GM18511 (cell line): Measurements from ENCODE around the gene SH3GL1.

ENCODE experiments used
- ATAC-seq: cut with Tn5 transposase; IDR thresholded peaks from one replicate; pipeline ENCODE4 v1.9.1; 2021; ENCODE audit warnings: mild to moderate bottlenecking, moderate library complexity; ENCODE audit not compliant: unreplicated experiment

The SH3GL1 gene

DNA sequence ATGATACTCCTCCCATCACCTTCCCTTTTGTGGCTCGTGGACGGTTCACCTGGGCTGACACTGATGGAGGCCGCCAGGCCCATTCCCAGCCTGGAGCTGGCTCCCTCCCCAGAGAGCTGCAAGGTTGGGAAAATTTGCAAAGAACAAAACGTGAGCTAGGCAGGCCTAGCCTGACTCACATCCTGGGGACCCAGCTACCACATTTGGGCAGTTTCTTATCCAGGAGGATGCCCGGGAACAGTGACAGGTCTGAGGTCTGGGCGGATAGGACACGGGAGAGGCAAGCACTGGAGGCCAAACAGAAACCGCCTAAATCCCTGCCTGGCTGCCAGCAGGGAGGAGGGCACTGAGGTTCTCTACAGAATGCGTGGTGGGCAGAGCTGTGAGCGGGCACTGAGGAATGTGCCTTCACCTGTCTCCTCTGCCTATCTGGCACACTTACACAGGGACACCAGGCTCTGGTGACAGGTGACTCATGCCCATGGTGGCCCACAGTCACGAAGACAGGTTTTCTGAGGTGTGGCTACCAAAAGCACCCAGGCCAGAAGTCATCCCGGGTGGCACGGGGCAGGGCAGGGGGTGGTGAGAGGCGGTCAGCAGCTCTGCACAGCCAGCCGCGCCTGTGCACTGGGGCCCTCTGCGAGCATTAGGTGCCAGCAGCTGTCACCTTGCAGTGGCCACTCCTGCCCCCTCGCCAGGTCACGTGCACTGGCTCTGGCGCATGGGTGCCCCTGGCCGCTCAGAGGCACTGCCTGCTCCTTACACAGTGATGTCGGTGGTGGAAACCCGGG lies 23.2 kb downstream of the SH3GL1 start:
- no peak for ATAC-seq

DNA sequence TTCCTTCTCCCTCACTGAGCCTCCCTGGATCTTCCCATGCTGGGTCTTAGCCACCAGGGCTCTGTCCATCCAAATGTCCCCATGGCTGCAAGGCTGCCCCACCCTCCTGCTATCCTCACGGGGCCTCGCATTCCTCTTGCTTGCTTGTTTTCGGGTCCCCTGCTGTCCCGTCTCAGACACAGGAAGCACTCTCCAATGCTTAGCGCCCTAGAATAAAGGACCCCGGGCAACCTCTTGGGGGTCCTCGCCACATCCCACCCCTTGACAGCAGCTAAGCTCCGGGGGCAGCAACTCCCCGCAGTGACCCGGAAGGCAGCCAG lies 23.7 kb downstream of the SH3GL1 start:
- ATAC-seq, result no peak

DNA sequence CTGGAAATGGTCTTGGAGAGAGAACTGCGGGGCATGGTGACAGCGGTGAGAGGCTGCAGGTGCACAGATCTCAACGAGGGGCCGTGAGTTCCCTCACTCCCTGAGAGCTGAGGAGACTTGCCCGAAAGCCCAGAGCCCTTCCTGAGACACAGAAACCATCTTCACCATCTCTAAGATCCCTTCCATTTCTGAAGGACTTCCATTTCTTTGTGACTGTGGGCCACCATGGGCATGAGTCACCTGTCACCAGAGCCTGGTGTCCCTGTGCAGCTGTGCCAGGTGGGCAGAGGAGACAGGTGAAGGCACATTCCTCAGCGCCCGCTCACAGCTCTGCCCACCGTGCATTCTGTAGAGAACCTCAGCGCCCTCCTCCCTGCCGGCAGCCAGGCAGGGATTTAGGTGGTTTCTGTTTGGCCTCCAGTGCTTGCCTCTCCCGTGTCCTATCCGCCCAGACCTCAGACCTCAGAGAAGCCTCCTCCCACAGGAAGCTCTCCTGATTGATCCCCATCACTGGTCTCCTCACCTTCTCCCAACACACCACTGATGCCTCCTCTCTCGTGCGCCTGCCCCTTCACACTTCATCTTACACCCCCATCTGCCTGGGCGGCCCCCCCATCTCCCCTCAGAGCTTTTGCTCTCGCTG lies 24.2 kb downstream of the SH3GL1 start:
- ATAC-seq, result no peak

DNA sequence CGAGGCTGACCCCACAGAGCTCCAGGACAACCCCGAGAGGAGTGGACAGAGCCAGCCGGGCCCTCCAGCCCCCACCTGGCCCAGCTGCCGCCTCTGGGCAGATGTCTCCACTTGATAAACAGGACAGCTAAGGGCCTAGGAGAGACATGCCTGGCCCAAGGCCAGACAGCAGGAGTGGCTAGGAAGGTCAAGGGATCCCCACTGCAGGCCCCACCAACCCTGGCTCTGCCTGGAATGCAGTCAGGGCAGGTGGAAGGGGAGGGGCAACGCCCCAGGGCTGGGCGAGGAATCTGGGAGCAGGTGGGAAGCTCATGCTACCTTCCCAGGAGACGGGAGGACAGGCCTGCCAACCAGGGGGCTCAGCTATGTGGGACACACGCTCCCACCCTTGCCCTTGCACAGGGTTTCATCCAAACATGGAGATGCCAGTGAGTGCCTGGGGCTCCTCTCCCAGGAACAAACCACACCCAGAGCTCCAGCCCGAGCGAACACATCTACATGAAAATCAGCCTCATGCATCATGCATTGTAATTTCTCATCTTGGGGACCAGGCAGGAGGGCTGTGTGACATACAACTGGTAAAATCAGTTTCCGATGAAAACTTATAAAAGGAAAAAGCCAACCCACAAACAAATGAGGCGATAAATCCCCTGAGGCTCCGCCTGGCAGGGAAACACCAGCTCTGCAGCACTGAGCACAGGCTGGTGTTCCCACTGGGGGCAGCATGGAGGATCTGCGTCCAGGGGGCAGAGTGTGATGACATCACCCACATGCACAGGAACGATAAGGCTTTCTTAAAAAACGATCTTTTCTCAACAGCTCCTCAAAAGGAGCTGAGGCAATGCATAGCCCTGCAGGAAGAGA lies 25.0 kb downstream of the SH3GL1 start:
- ATAC-seq, result no peak

DNA sequence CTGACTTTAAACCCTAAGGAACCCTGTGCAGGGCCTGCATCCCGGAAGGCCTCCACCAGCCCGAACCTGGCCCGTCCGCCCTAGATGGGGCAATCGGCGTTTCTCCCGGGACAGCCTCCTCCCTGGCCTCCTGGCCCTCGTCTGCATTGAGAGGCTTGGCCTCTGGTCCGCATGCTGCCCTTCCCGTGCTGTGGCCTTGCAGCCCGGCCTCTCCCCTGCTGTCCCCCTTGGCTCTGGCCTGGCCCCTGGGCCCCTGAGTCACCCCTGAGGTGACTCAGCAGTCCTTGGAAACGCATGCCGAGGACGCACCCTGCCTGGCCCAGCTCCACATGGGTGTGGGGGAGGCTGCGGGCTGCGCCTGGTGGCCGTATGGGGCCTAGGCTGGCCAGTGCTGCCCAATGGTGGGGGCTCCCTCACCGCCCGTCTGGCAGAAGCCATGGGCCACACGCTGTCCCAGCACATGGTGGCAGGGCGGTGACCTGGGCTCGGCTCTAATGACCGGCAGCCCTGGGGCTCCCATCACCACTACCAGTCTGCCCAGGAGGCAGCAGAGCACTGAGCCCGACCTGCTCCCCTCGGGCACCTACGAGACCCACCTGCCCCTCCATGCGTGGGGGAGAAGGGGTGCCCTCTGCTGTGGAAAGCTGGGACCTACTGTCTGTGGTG lies 25.7 kb downstream of the SH3GL1 start:
- no peak for ATAC-seq

DNA sequence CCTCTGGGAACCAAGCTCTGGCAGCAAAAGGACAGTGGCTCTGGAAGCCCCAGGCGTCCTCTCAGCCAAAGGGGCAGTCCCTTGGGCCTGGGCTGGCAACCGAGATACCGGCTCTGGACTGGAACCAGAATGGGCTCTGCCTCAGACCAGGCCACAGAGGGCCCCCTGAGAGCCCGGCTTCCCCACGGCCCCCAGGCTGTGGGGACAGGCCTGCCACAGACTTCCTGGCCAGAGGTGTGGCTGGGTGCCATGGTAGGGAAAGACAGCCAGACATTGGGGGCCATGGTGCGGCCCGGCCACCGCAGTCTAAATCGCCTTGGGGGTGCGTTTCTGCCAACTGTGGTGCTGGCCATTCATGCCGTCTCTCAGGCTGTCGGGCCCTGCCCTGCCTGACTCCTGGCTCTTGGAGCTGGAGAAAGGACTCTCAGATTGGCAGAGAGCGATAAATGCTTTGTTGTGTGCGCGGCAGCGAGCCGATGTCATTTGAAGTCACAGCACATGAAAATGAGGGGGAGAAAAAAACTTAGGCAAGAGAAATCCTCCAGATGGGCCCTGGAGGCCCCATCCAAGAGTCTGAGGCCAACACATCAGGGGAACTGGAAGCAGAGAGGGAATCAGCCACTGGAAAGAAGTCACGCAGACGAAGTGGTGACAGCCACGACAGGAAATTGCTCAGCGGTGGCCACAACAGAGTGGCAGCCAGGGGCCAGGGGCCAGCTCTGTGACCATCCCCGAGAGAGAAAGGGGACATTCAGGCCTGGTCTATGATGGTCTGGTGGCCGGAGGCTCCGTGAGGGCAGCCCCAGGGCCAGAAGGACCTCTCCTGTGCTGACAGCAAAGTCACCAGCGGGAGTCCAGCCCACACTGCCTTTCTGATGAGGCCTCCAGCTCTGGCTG lies 26.5 kb downstream of the SH3GL1 start:
- ATAC-seq, result no peak

DNA sequence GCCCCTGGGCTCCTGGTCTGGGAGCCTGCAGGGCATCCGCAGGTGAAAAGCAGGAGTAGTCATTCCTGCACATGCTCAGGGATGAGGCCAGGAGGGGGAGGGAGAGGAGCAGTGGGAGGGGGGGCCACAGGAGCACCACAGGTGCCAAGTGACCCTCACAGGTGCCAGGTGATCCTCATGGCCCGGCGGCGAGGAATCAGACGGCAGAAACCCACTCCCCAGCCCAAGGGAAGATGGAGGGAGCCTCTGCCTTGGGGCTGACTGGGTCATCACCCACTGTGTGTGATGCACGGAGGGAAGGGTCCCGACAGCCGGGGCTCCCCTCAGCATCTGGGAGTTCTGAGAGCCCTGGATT lies 27.4 kb downstream of the SH3GL1 start:
- no peak for ATAC-seq

DNA sequence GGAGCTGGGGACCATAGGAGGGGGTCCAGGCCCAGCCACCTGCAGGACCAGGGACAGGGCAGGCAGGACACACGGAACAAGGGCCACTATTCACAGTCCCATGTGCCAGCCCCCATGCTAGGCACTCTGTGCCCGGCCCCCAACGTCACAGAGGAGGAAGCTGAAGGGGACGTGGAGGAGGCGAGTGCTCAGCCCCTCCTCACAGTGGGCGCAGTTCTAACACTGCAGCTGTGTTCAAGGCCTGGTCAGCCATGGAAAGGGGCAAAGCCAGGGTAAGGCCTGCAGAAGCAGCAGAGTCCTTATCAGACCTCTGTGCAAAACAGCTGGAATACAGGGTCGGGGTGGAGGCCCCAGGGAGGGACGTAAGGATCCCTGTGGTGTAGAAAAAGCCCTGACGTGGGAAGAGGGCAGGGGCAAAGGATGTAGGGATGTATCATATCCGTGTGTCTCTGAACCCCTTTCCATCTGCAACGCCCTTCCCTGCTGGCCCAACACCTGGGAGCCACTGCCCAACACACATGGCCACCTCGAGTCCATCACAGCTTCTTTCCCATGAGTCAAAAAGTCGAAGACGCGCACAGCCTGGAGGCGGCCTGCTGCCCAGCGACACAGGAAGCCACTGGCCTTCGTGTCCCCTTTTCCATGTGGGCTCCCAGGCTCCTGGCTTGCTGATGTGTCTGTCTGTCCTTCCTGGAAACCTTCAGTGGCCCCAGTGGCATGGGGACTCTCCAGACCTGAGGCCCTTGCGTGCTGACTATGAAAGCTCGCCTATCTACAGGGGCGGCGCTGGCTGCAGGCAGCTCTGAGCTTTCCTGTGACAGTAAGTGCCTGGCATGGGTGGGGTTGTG lies 28.0 kb downstream of the SH3GL1 start:
- ATAC-seq, result no peak

DNA sequence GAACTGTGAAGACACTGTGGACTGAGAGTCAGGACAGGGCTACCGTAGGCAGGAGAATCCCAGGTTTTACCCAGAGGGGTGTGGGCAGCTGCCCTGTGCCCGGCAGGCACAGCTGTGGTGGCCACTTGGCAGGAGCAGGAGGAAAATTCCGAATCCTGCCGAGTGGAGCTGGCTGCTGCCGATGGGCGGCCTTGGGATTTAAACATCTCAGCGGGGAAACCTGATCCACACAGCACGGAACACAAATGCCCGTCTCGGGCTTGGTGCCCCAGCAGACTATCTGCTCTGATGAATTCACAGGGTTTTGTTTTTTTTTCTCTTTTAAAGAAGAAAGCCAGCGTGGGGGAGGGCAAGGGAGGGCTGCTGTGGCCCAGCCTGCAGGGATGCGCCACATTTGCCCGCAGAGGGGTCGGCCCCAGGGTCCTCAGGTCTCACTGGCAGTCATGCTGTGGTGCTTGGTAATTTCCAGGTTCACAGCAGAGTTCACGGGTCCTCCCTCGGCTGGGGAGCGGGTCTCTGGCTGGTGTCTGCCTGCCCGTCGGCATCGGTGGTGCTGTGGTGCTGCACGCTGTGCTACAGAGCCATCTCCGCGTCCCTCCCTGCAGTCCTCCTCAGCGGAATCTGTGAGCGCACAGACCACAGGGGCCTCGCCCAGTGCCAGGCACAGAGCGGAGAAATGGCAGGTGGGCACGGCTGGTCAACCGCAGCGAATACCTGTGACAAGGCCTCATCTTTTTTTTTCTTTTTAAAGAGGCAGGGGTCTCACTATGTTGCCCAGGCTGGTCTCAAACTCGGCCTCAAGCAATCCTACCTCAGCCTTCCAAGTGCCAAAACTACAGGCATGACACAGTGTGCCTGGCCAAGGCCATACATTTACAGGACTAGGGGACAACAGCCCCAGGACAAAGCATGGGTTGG lies 28.8 kb downstream of the SH3GL1 start:
- no peak for ATAC-seq

DNA sequence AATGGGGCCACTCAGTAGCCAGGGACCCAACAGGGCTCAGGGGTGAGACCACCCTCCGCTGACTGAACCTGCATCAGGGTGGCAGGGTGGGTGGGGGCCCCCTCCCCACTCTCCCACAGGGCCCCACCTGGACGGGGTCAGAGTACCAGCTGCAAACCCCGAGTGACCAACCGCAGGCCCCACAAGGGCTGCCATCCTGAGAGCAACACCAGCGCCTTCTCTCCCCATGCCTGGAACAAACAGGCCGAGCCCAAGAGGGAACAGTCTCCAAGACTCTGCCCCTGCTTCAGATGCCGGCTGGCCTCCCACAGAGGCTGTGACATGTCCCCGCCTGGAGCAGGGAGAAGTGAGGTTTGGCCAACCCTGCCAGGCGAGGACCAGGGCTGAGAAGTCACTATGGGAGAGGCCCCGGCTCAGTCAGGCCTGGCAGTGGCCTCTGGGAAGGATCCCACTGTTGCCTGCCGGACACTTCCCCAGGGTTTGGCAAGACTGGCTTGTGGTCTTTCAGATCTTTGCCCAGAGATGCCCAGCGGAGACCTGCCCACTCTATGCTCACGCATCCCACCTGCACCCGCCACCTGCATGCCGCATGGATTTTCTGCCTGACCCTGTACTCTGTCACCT lies 29.8 kb downstream of the SH3GL1 start:
- no peak for ATAC-seq

DNA sequence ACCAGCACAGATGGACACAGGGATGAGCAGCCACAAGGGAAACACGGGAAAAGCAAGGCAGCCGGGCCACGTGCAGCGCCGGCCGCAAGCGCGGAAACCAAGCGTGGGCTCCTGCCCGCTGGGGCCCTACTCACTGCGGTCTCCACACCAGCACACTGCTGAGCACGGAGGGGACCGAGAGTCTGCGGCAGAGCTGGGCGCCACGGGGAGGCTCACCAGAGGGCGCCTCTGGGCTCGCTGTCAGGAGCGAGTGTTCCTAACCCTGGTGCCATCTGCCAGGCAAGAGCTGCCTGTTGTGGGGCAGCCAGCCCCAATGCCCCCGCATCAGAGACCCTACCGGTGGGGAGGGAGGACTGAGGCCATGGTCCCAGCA lies 30.5 kb downstream of the SH3GL1 start:
- ATAC-seq, result peak; percentile 42

DNA sequence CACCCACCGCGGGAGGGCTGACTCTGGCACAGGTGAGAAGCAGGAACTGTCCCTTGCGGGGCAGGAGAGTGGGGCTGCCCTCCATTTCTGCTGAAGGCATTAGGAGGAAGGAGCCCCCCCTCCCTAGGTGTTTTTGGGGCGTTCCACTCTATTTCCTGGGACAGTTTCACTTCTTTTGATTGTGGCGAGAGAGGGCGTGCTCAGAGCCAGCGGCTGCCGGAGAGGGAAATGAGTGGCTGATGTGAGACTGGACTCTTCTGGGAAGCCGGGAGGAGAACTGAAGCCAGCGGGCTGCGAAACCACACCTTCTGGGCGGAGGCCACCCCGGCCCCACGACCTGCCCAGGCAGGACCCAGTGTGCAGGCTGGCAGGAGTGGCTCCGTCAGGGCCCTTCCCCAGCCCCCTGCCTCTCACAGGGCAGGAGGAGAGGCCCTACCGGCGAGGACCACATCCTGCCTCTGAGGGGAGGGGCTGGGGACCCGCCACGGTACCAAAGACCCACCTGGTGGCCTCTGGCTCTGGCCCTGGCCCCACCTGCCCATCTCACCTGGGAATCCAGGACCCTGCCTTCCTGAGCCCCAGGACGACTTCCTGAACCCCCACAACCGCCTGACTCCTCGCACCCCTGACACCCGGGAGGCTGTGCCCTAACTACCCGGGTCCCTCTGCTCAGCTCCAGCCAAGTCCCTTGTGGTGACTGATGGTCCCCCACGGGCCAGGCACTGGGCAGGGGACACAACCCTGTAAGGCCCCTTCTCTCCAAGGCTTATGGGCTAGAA lies 31.0 kb downstream of the SH3GL1 start:
- ATAC-seq, result peak; percentile 61

DNA sequence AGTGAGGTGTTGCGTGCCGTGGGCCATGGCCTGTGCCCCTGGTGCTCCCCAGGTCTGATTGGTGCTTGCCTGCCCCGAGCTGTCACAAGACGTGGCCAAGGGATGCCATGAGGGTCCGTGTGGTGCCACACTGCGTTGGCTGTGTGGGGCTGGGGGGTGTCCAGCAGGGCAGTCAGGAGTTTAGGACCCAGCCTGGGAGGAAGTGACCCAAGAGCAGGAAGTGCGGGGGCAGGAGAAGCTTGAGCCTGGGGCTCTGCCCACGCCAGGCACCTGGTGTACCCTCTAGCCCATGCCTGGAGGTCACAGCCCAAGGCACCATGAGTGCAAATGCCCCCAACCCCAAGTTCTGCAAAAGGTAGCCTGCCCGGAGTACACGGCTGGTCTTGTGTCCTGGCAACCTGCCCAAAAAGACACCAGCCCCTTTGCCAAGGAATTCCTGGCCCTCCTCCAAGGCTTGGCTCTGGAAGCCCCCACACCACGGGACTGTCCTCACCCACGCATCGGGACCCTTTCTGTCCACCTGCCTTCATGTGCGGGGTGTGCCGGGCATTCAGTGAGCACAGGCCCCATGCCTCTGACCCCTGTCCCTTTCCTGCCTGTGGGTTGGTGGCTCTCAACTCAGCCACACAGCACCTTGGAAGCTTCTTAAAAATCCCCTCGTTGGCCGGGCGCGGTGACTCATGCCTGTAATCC lies 32.1 kb downstream of the SH3GL1 start:
- peak; percentile 12 for ATAC-seq

DNA sequence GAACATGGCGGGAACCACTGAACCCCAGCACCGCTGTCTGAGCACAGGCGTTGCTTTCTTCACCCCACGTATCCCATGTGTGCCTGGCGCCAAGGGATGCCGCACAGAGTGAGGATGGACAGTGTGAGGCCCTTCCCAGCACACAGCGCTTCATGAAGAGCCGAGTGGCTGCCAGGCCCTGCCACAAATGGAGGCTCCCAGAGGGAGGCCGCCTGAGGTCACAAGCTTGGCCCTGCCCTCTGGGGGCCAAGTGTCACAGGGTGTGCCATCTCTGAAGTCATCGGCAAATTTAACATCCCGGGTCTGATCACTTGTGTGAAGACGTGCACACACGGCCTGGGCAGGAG lies 32.6 kb downstream of the SH3GL1 start:
- no peak for ATAC-seq

DNA sequence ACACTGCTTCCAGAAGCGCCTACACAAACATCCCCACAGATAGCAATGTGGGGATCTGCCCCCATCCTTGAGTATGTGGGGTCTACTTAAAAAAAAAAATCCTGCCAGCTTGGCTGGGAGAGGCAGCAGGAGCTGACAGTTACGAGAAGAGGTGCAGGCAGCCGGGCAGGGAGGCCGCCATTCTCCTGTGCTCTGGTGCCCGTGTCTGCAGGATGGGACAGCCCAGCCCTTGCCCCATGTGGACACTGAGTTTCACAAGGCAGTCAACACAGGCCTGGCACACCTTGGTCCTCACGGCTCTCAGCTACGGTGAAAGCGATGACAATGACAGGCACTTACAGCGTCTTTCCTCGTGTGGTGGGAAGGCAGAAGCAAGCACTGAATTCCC lies 33.0 kb downstream of the SH3GL1 start:
- ATAC-seq, result no peak

DNA sequence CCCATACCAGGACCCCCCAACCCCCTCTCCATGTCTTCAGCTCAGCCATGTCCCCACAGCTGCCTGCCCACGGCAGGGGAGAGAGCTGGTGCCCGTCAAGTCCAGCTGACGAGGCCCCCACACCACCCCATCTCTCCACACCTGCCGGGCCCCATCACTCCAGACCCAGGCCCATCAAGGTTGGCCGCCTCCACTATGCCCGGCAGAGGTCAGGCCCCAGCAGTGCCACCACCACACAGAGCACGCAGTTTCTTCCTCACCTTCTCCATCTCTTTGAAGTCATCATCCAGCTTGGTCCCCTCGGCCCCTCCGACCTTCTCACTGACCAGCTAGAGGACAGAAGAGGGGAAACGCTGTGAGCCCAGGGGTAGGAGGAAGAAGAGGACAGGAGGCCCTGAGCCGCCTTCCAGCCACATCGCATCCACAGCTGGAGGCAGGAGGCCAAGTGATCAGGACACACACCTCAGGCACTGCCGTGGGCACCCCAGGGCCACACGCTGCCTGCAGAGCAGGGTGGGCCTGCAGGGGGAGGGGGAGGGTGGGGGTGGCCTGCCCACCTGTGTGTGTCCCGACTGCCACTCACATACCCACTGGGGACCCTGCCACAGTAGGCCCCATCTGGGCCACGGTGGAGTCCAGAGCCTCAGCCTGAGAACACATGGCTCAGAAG lies 33.5 kb downstream of the SH3GL1 start:
- ATAC-seq, result no peak
